Frontal cortex (tissue), 4 donors: ENCODE data around the gene IGSF3. TPM values are rescaled to one million over a fixed set of nuclear protein-coding genes. Genes with fewer than 3 reads are reported as not detected.
"Not testable (repeated sequence)": the region's sequence is repeated elsewhere in the genome, so short reads cannot be mapped to it uniquely, and the experiment has no call there.

Experiments used
- DNase-seq, 2 donors: peaks; one replicate each; pipeline ENCODE4 v3.0.0; 2012; ENCODE audit warnings: low spot score in 2 of 2
- FAIRE-seq: peaks from 2 replicates; lab custom pipeline; 2012; peaks lifted over from hg19 to GRCh38; lab: Jason Lieb, UNC
- total RNA-seq: library from RNA; depleted of rRNA; stranded (reverse); fragments of >200 nt; gene quantifications from one replicate; pipeline ENCODE4 v1.2.3, GENCODE V29; 2014
- donor health status: control.
- donor health status: control.
- donor health status: control.

Gene IGSF3
- total RNA-seq, 1 donor from 2014 or later = 134 TPM

- DNase-seq, FAIRE-seq: not testable (repeated sequence)
Observed at GRCh38 chr1:116609801-116610371, 57.6 kb downstream of the IGSF3 start.

GRCh38 chr1:116608841-116609240 is 58.7 kb downstream of the IGSF3 start:
- not testable (repeated sequence) for FAIRE-seq, DNase-seq

GRCh38 chr1:116608151-116608550 is 59.4 kb downstream of the IGSF3 start:
- FAIRE-seq, DNase-seq: not testable (repeated sequence)

GRCh38 chr1:116607463-116607862 is 60.1 kb downstream of the IGSF3 start:
- not testable (repeated sequence) for DNase-seq, FAIRE-seq

GRCh38 chr1:116606067-116606466 is 61.5 kb downstream of the IGSF3 start:
- FAIRE-seq, DNase-seq: not testable (repeated sequence)

- no peak for FAIRE-seq
Observed at GRCh38 chr1:116605315-116605714, 62.2 kb downstream of the IGSF3 start.

GRCh38 chr1:116604408-116604807 is 63.1 kb downstream of the IGSF3 start:
- FAIRE-seq, DNase-seq: not testable (repeated sequence)

More at GRCh38 chr1:116605315-116605714, 62.2 kb downstream of the IGSF3 start:
- no peak for DNase-seq

- FAIRE-seq, DNase-seq: not testable (repeated sequence)
Observed at GRCh38 chr1:116603646-116604045, 63.9 kb downstream of the IGSF3 start.

GRCh38 chr1:116599369-116599768 is 68.2 kb downstream of the IGSF3 start:
- not testable (repeated sequence) for FAIRE-seq, DNase-seq

- DNase-seq, FAIRE-seq: not testable (repeated sequence)
Observed at GRCh38 chr1:116598420-116599036, 69.0 kb downstream of the IGSF3 start.

GRCh38 chr1:116597388-116597787 is 70.1 kb downstream of the IGSF3 start:
- FAIRE-seq = not testable (repeated sequence)

GRCh38 chr1:116596742-116597307 is 70.7 kb downstream of the IGSF3 start:
- FAIRE-seq = not testable (repeated sequence)

More at GRCh38 chr1:116597388-116597787, 70.1 kb downstream of the IGSF3 start:
- not testable (repeated sequence) for DNase-seq

GRCh38 chr1:116595946-116596741 is 71.4 kb downstream of the IGSF3 start:
- FAIRE-seq, DNase-seq: not testable (repeated sequence)

More at GRCh38 chr1:116596742-116597307, 70.7 kb downstream of the IGSF3 start:
- DNase-seq = not testable (repeated sequence)

GRCh38 chr1:116595065-116595840 is 72.3 kb downstream of the IGSF3 start:
- not testable (repeated sequence) for DNase-seq, FAIRE-seq

GRCh38 chr1:116593977-116594376 is 73.6 kb downstream of the IGSF3 start:
- DNase-seq, FAIRE-seq: not testable (repeated sequence)

- not testable (repeated sequence) for FAIRE-seq
Observed at GRCh38 chr1:116593401-116593800, 74.1 kb downstream of the IGSF3 start.

GRCh38 chr1:116591951-116592605 is 75.5 kb downstream of the IGSF3 start:
- FAIRE-seq, DNase-seq: not testable (repeated sequence)

More at GRCh38 chr1:116593401-116593800, 74.1 kb downstream of the IGSF3 start:
- DNase-seq = not testable (repeated sequence)
